AG10803 (cell line): ENCODE measurements around the gene FCN2.
A peak's percentile ranks its signal among the peaks of the same experiment; 100 is the strongest.

ENCODE experiments used
- DNase-seq: peaks from one replicate; pipeline ENCODE4 v3.0.0; 2010; ENCODE audit warnings: low read depth
- H3K4me3 ChIP-seq: 2 replicates; pipeline ENCODE4 v1.5.1; 2011; ENCODE audit warnings: mild to moderate bottlenecking, low read length, control low read depth
- CTCF ChIP-seq: conservative IDR thresholded peaks from 2 replicates; pipeline ENCODE4 v1.5.1; 2011; ENCODE audit warnings: mild to moderate bottlenecking, low read length, control low read depth, inconsistent platforms

Gene FCN2

GRCh38 chr9:134869554-134870300 lies 10.9 kb upstream of the FCN2 start:
- no peak for TF ChIP-seq CTCF
- H3K4me3 ChIP-seq = no peak overlapping the region
- no peak for DNase-seq

GRCh38 chr9:134870301-134870694 lies 10.3 kb upstream of the FCN2 start:
- no peak for TF ChIP-seq CTCF
- DNase-seq = no peak
- H3K4me3 ChIP-seq = no peak overlapping the region

- peak; percentile 34 for DNase-seq
- TF ChIP-seq CTCF = no peak
- H3K4me3 ChIP-seq = no peak overlapping the region
Observed at GRCh38 chr9:134870746-134871662, 9.6 kb upstream of the FCN2 start.

GRCh38 chr9:134871697-134872340 lies 8.8 kb upstream of the FCN2 start:
- DNase-seq = no peak
- TF ChIP-seq CTCF = no peak
- H3K4me3 ChIP-seq = no peak overlapping the region

GRCh38 chr9:134872482-134873231 lies 8.0 kb upstream of the FCN2 start:
- H3K4me3 ChIP-seq = no peak overlapping the region
- no peak for DNase-seq
- TF ChIP-seq CTCF = no peak

GRCh38 chr9:134875371-134875770 lies 5.2 kb upstream of the FCN2 start:
- DNase-seq = no peak
- H3K4me3 ChIP-seq = no peak overlapping the region
- TF ChIP-seq CTCF = no peak
